Measurements from ENCODE around the gene SH3GLB1. TPM values are rescaled to one million over a fixed set of nuclear protein-coding genes. Genes with fewer than 3 reads are reported as not detected.
A peak's percentile ranks its signal among the peaks of the same experiment; 100 is the strongest.

Gene SH3GLB1
- total RNA-seq, 1 experiment from 2014 or later, result 45.9 TPM

DNA sequence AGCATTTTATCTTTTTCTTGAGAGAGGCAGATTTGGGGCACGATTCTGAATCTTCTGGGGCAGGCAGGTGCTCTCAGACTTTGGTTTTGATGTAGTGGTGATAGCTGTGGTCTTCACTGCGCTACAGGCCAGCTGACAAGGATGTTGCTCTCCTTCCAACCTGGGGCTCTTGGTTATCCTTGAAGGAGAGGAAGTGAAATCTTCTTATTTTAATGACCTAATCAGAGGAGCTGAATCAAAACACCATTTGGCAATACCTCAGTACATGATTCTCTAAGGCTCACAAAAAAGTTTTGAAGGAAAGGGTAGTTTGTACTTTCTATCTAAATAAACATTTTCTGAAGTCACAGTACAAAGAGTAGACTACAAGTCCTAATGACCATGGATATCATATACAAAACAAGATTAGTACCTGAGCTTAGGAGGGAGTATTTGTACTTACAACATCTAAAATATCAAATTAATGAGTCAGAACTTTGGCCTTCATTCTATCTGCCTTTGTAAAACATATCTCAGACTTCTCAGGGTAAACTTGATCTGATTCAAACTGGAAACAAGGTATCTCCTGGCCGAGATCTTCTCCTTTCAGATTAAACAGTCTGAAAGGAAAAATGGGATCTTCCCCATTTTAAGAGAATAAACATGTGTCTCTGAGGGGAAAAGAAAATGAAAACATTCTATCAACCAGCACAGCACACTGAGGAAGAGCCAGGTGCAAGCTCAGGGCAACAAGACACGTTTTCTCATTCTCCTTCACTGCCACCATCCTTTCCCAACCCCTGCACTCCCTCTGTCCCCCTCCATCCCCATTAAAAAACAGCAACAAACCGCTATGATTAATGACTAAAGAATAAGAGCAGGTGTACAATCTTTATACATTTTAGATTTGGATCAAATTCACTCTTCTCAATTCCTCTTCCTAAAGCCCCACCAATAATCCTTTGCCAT is 69.2 kb downstream of the SH3GLB1 start:
- H3K27ac ChIP-seq (ENCODE audit: low read depth, low read length, poor library complexity, severe bottlenecking), result peak overlapping the region; percentile 88
- no TSS peak for BruUV-seq (replicated peaks)
- intact Hi-C loops (cut with micrococcal nuclease; ENCODE audit: unreplicated experiment), result no loop called here

DNA sequence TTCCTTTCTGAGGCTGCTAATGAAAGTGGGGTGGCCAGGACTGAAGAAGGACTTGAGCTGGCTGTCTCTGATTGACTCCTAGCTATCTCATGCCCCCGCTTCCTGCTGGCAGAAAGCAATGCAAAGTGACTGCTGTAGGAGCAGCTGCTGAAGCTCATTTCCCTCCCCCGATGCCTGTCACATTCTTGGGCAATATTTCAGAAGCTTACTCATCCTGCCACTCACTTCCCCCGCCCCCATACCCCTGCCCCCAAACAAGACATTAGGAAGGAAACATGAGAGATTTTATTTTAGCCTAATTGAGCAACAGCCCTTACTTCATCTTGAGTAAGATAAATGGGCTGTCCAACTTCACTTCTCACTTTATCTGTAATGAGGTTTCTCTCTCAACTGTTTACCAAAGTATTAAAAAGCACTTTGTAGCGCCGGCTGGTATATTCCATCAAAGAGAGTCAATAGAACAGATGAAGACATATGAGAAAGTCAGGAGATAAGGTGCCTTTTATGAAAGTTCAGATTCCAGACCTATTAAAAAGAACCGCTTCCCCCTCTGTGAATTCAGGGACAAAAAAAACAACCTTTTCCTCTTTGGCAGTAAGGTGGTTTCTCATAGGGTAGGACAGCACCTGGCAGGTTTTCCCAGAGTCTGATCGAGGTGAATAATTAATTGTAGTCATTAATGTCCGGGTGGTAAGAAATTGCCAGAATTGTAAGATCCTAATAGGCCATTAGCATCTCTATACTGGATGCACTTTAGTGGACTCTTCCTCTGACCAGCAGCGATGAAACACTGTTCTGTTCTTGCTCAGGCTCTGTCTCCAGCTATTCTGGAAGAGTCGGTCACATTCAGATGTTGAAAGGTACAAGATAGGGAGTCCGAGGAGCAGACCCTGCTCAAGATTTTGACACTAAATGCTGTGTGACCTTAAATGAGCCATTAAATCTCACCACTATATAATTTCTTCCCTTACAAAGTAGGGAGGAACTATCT is 70.2 kb downstream of the SH3GLB1 start:
- DNase-seq (ENCODE audit: low spot score), result peak; percentile 97
- H3K27ac ChIP-seq (ENCODE audit: low read depth, low read length, poor library complexity, severe bottlenecking), result peak overlapping the region; percentile 88
- POLR2A ChIA-PET (ENCODE audit: low non-redundant PET), result interaction anchor here (0.6 kb wide), 1 partner anchor 1498 kb away, joined by 3 read pairs; the partner anchor contains the start of gene BCL10
- TF ChIP-seq, protein P1, sequence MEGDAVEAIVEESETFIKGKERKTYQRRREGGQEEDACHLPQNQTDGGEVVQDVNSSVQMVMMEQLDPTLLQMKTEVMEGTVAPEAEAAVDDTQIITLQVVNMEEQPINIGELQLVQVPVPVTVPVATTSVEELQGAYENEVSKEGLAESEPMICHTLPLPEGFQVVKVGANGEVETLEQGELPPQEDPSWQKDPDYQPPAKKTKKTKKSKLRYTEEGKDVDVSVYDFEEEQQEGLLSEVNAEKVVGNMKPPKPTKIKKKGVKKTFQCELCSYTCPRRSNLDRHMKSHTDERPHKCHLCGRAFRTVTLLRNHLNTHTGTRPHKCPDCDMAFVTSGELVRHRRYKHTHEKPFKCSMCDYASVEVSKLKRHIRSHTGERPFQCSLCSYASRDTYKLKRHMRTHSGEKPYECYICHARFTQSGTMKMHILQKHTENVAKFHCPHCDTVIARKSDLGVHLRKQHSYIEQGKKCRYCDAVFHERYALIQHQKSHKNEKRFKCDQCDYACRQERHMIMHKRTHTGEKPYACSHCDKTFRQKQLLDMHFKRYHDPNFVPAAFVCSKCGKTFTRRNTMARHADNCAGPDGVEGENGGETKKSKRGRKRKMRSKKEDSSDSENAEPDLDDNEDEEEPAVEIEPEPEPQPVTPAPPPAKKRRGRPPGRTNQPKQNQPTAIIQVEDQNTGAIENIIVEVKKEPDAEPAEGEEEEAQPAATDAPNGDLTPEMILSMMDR (conservative IDR thresholded peaks at IDR 0.05; ENCODE audit: low read depth, low read length), result no peak
- no peak for TF ChIP-seq EZH2 (IDR thresholded peaks at IDR 0.05; ENCODE audit: borderline replicate concordance, low read depth, low read length, poor library complexity, severe bottlenecking)
- no peaks in the 10 kb centered on the region for H3K36me3 ChIP-seq (ENCODE audit: insufficient read depth, low read length, poor library complexity, severe bottlenecking)
- no TSS peak for BruUV-seq (replicated peaks)
- peaks cover 30% of the 10 kb centered on the region for H3K4me1 ChIP-seq (ENCODE audit: insufficient read depth, low read length, poor library complexity, severe bottlenecking)
- no peaks in the 10 kb centered on the region for H3K27me3 ChIP-seq (replicated peaks; ENCODE audit: insufficient read depth, low read depth, low read length, poor library complexity)
- H3K4me3 ChIP-seq (ENCODE audit: low read depth, low read length, poor library complexity, severe bottlenecking), result no peak overlapping the region
- intact Hi-C loops (cut with micrococcal nuclease; ENCODE audit: unreplicated experiment), result loop anchor here (5.0 kb wide), 1 partner anchor 193 kb away; no protein-coding TSS in a partner anchor
- H3K9me3 ChIP-seq (ENCODE audit: low read depth, low read length, poor library complexity, severe bottlenecking), result no peaks in the 10 kb centered on the region
- CTCF ChIA-PET, result interaction anchor here (0.6 kb wide), 1 partner anchor 140 kb away, joined by 3 read pairs; the partner anchor contains the start of genes HS2ST1 and SELENOF

More for the DNA sequence above, 69.2 kb downstream of the SH3GLB1 start:
- POLR2A ChIA-PET (ENCODE audit: low non-redundant PET), result interaction anchor here (0.6 kb wide), 1 partner anchor 1497 kb away, joined by 3 read pairs; the partner anchor contains the start of gene BCL10
- Histone ChIP-seq H3K36me3 (ENCODE audit: insufficient read depth, low read length, poor library complexity, severe bottlenecking) (no peaks in the 10 kb centered on the region), H3K4me1 (ENCODE audit: insufficient read depth, low read length, poor library complexity, severe bottlenecking) (peaks cover 30% of the 10 kb centered on the region), H3K4me3 (ENCODE audit: low read depth, low read length, poor library complexity, severe bottlenecking) (no peak overlapping the region), H3K9me3 (ENCODE audit: low read depth, low read length, poor library complexity, severe bottlenecking) (no peaks in the 10 kb centered on the region), H3K27me3 (replicated peaks; ENCODE audit: insufficient read depth, low read depth, low read length, poor library complexity) (no peaks in the 10 kb centered on the region)
- CTCF ChIA-PET, result interaction anchor here (0.6 kb wide), 1 partner anchor 141 kb away, joined by 3 read pairs; the partner anchor contains the start of genes HS2ST1 and SELENOF
- DNase-seq (ENCODE audit: low spot score), result no peak
- TF ChIP-seq, protein P1 (conservative IDR thresholded peaks at IDR 0.05; ENCODE audit: low read depth, low read length), result no peak
- no peak for TF ChIP-seq EZH2 (IDR thresholded peaks at IDR 0.05; ENCODE audit: borderline replicate concordance, low read depth, low read length, poor library complexity, severe bottlenecking)

DNA sequence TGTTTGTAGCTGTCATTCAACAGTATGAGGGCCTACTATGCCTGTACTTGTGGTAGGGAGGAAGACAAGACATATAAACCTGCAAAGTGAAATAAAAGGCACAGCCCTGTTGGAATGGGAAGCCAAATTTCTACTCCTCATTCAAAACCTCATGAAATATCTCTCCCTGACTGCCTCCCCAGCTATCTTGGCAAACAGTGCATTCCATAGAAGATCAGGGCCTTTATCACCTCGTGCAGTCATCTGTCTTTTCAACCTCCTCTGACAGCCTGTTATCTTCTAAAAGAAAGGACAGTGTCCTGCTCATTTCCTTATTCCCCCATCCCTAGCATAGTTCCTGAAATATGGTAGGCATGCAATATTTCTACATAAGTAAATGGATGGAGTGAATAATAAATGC is 71.0 kb downstream of the SH3GLB1 start:
- CTCF ChIA-PET, result no interaction called here
- H3K4me3 ChIP-seq (ENCODE audit: low read depth, low read length, poor library complexity, severe bottlenecking), result no peak overlapping the region
- H3K27ac ChIP-seq (ENCODE audit: low read depth, low read length, poor library complexity, severe bottlenecking), result peak overlapping the region; percentile 76
- H3K36me3 ChIP-seq (ENCODE audit: insufficient read depth, low read length, poor library complexity, severe bottlenecking), result no peaks in the 10 kb centered on the region
- TF ChIP-seq, protein P1 (conservative IDR thresholded peaks at IDR 0.05; ENCODE audit: low read depth, low read length), result no peak
- no peak for TF ChIP-seq EZH2 (IDR thresholded peaks at IDR 0.05; ENCODE audit: borderline replicate concordance, low read depth, low read length, poor library complexity, severe bottlenecking)
- no TSS peak for BruUV-seq (replicated peaks)
- H3K9me3 ChIP-seq (ENCODE audit: low read depth, low read length, poor library complexity, severe bottlenecking), result no peaks in the 10 kb centered on the region
- H3K4me1 ChIP-seq (ENCODE audit: insufficient read depth, low read length, poor library complexity, severe bottlenecking), result peaks cover 30% of the 10 kb centered on the region
- no peak for DNase-seq (ENCODE audit: low spot score)
- no peaks in the 10 kb centered on the region for H3K27me3 ChIP-seq (replicated peaks; ENCODE audit: insufficient read depth, low read depth, low read length, poor library complexity)
- POLR2A ChIA-PET (ENCODE audit: low non-redundant PET), result no interaction called here
- intact Hi-C loops (cut with micrococcal nuclease; ENCODE audit: unreplicated experiment), result loop anchor here (5.0 kb wide), 1 partner anchor 192 kb away; no protein-coding TSS in a partner anchor
